ENCODE results near the gene PRKG1. TPM values are rescaled to one million over a fixed set of nuclear protein-coding genes. Genes with fewer than 3 reads are reported as not detected.

PRKG1 gene
- total RNA-seq, 2 donors from 2014 or later, result 1.3 to 2.7 TPM

DNA sequence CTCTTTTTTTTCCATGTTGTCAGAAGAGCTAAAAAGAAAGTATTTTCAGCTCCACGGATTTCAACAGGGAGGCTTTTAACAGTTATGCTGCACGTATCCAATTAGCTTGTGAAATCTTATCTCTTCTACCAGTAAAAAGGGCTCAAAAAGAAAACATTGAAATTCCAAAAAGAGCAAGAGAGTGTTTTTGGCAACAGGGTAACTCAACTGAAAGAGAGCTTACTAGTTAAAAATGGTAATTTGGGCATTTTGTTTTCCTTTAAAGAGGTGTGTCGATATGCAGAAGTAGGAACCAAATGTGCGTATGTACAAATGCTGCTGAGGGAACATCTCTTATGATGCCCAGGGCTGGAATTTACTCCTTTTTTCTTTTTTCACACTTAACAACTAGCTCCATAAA lies 292.8 kb downstream of the PRKG1 start:
- H3K4me3 Mint-ChIP-seq, result no peak overlapping the region

DNA sequence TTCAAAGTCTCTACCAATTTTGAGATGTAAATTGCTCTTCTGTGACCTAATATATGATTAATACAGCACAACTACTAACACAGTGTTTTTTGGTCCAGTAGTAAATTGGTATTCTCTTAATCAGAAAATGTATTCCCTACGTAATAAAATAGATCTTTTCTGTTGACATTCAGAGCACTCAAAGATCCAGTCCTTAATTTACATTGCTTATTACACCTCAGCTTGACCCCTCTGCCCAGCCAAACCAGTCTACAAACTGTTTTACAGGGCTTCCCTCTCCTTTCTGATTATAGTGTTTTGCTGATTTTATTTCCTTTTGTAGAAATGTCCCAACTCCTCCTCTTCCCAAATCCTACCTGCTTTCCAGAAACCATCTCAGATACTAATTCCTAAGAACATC lies 293.4 kb downstream of the PRKG1 start:
- no peaks in the 10 kb centered on the region for H3K4me1 ChIP-seq (ENCODE audit: control insufficient read depth, insufficient read depth, low read length)
- no peaks in the 10 kb centered on the region for H3K27me3 Mint-ChIP-seq (ENCODE audit: insufficient read depth)
- no peaks in the 10 kb centered on the region for H3K27me3 ChIP-seq (ENCODE audit: control insufficient read depth, insufficient read depth, low read length, poor library complexity, severe bottlenecking)
- peaks cover 16% of the 10 kb centered on the region for H3K4me1 Mint-ChIP-seq
- no peak overlapping the region for H3K4me3 Mint-ChIP-seq
- TF ChIP-seq, protein P1, sequence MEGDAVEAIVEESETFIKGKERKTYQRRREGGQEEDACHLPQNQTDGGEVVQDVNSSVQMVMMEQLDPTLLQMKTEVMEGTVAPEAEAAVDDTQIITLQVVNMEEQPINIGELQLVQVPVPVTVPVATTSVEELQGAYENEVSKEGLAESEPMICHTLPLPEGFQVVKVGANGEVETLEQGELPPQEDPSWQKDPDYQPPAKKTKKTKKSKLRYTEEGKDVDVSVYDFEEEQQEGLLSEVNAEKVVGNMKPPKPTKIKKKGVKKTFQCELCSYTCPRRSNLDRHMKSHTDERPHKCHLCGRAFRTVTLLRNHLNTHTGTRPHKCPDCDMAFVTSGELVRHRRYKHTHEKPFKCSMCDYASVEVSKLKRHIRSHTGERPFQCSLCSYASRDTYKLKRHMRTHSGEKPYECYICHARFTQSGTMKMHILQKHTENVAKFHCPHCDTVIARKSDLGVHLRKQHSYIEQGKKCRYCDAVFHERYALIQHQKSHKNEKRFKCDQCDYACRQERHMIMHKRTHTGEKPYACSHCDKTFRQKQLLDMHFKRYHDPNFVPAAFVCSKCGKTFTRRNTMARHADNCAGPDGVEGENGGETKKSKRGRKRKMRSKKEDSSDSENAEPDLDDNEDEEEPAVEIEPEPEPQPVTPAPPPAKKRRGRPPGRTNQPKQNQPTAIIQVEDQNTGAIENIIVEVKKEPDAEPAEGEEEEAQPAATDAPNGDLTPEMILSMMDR (conservative IDR thresholded peaks at IDR 0.05), result no peak
- no peak overlapping the region for H3K27ac Mint-ChIP-seq
- no peaks in the 10 kb centered on the region for H3K36me3 ChIP-seq (ENCODE audit: control insufficient read depth, insufficient read depth, low read length)
- no peak overlapping the region for H3K9ac ChIP-seq (ENCODE audit: extremely low read depth, low read length, poor library complexity, severe bottlenecking)
- H3K36me3 Mint-ChIP-seq (ENCODE audit: low read depth), result no peaks in the 10 kb centered on the region
- no peak overlapping the region for H3K27ac ChIP-seq (ENCODE audit: low read depth, low read length)
- DNase-seq, result no peak
- WGBS, 2 experiments (ENCODE audit: insufficient coverage in 1 of 2, insufficient read length in 1 of 2), result 95% methylated on average over 1 of the region's 1 CpG; no CpG with 5 or more reads in 1 of the 2 experiments
- H3K9me3 ChIP-seq (ENCODE audit: control insufficient read depth, low read length), result no peaks in the 10 kb centered on the region
- no peak overlapping the region for H3K4me3 ChIP-seq (ENCODE audit: low read length)
- no peaks in the 10 kb centered on the region for H3K9me3 Mint-ChIP-seq

More for the DNA sequence above, 292.8 kb downstream of the PRKG1 start:
- 85 to 88% methylated on average over 4 of the region's 4 CpGs for WGBS, 2 experiments (ENCODE audit: insufficient coverage in 1 of 2, insufficient read length in 1 of 2)
- TF ChIP-seq, protein P1 (conservative IDR thresholded peaks at IDR 0.05), result no peak
- no peaks in the 10 kb centered on the region for H3K27me3 ChIP-seq (ENCODE audit: control insufficient read depth, insufficient read depth, low read length, poor library complexity, severe bottlenecking)
- H3K4me1 ChIP-seq (ENCODE audit: control insufficient read depth, insufficient read depth, low read length), result no peaks in the 10 kb centered on the region
- H3K27me3 Mint-ChIP-seq (ENCODE audit: insufficient read depth), result no peaks in the 10 kb centered on the region
- H3K9me3 ChIP-seq (ENCODE audit: control insufficient read depth, low read length), result no peaks in the 10 kb centered on the region
- H3K27ac Mint-ChIP-seq, result no peak overlapping the region
- no peaks in the 10 kb centered on the region for H3K9me3 Mint-ChIP-seq
- no peaks in the 10 kb centered on the region for H3K36me3 ChIP-seq (ENCODE audit: control insufficient read depth, insufficient read depth, low read length)
- H3K9ac ChIP-seq (ENCODE audit: extremely low read depth, low read length, poor library complexity, severe bottlenecking), result no peak overlapping the region
- no peak overlapping the region for H3K4me3 ChIP-seq (ENCODE audit: low read length)
- peaks cover 16% of the 10 kb centered on the region for H3K4me1 Mint-ChIP-seq
- H3K27ac ChIP-seq (ENCODE audit: low read depth, low read length), result no peak overlapping the region
- H3K36me3 Mint-ChIP-seq (ENCODE audit: low read depth), result no peaks in the 10 kb centered on the region
- no peak for DNase-seq

DNA sequence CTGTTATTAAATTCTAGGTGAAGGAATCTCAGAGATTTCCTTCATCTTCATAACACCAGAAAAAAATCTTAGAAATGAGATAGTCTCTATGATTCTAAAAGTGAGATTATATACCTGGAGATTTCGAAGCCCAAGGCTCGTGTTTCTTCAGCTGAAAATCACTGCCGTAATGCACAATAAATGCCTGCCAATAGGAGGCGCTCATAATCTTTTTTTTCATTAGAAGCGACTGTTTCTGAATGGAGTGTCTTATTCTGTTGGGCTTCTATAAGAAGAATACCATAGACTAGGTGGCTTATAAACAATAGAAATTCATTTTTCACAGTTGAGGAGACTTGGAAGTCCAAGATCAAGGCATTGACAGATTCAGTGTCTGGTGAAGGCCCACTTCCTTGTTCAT lies 294.7 kb downstream of the PRKG1 start:
- H3K36me3 ChIP-seq (ENCODE audit: control insufficient read depth, insufficient read depth, low read length), result no peaks in the 10 kb centered on the region
- H3K27ac ChIP-seq (ENCODE audit: low read depth, low read length), result no peak overlapping the region
- H3K4me3 ChIP-seq (ENCODE audit: low read length), result no peak overlapping the region
- Mint-ChIP-seq H3K9me3 (no peaks in the 10 kb centered on the region), H3K4me3 (no peak overlapping the region), H3K4me1 (peaks cover 16% of the 10 kb centered on the region), H3K36me3 (ENCODE audit: low read depth) (no peaks in the 10 kb centered on the region), H3K27me3 (ENCODE audit: insufficient read depth) (no peaks in the 10 kb centered on the region), H3K27ac (no peak overlapping the region)
- H3K4me1 ChIP-seq (ENCODE audit: control insufficient read depth, insufficient read depth, low read length), result no peaks in the 10 kb centered on the region
- TF ChIP-seq, protein P1 (conservative IDR thresholded peaks at IDR 0.05), result peak; percentile 82
- H3K9me3 ChIP-seq (ENCODE audit: control insufficient read depth, low read length), result no peaks in the 10 kb centered on the region
- 91 to 93% methylated on average over 5 of the region's 5 CpGs for WGBS, 2 experiments (ENCODE audit: insufficient coverage in 1 of 2, insufficient read length in 1 of 2)
- no peak overlapping the region for H3K9ac ChIP-seq (ENCODE audit: extremely low read depth, low read length, poor library complexity, severe bottlenecking)
- peak; percentile 51 for DNase-seq
- H3K27me3 ChIP-seq (ENCODE audit: control insufficient read depth, insufficient read depth, low read length, poor library complexity, severe bottlenecking), result no peaks in the 10 kb centered on the region
